HG03469 (cell line): ENCODE results near the gene VAMP8.
"Not testable (repeated sequence)": the region's sequence is repeated elsewhere in the genome, so short reads cannot be mapped to it uniquely, and the experiment has no call there.

Experiments used
- ATAC-seq: cut with Tn5 transposase; IDR thresholded peaks from one replicate; pipeline ENCODE4 v1.9.1; 2021; ENCODE audit warnings: mild to moderate bottlenecking, moderate library complexity, moderate number of reproducible peaks; ENCODE audit not compliant: unreplicated experiment

The VAMP8 gene

DNA sequence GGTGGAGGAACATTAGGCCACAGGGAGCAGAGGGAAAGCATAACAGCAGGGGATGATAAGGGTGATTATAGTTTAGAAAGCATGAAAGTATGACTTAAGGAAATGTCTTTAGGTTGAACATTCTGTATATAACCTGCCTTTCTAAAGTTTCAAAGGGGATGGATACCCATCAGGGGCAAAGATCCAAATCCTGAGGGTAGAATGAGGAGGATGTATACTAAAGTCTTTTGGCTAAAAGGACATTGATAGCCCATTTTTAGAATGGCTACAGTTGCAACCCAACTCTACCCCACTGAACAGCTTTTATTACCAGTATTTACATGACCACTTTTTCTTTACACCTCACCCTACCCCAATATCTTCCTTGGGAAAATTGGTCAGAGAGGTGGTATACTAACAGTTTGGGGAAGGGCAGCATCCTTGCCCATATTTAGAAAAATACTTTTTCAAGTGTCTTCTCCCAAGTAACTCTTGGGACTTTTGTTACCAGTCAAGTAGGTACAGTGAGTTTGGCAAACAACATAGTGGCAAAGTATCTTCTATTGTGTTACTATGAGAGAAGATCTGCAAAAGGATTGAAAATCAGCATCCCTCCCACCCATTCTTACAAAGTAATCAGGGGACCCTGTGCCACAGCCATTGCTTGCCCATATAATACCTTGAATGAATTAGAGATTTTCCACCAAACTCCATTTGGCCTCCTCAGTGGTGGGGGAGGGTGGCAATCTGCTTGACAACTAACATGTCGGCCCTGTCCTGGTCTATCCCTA is 30.1 kb upstream of the VAMP8 start:
- ATAC-seq, result no peak

DNA sequence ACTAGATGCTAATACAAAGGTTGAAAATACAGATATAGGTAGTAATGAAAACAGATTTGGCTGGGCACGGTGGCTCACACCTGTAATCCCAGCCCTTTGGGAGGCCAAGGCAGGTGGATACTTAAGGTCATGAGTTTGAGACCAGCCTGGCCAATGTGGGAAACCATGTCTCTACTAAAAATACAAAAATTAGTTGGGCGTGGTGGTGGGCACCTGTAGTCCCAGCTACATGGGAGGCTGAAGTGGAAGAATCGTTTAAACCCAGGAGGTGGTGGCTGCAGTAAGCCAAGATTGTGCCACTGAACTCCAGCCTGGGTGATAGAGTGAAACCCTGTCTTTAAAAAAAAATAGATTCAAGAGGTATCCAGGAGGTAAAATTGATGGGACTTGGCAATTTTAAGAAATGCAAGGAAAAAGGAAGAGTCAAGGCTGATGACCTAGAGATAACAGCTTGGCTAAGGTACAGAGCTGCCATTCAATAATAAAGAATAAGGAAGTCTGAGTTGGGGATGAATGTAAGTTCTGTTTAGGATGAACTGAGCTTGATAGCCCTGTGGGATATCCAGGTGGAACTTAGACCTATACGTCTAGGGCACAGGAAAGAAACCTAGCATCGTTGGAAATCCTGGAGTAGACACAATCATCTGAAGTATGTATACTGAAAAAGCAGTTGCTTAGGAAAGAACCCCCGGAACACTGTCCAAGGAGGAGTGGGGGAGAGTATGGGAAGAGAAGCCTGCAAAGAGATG is 29.4 kb upstream of the VAMP8 start:
- no peak for ATAC-seq

DNA sequence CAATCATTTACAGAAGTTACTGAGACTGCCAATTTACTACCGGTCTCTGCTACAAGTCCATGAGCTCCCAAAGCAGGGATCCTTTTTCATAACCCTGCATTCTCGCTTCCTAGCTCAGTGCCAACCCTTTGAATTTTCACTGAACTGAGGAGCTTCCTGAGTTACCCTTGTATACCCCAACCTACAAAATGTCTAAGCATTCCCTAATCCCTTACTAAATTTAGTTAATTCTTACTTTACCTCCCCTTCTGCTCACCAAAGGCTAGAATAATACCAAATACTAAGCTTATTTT is 28.8 kb upstream of the VAMP8 start:
- ATAC-seq, result no peak

DNA sequence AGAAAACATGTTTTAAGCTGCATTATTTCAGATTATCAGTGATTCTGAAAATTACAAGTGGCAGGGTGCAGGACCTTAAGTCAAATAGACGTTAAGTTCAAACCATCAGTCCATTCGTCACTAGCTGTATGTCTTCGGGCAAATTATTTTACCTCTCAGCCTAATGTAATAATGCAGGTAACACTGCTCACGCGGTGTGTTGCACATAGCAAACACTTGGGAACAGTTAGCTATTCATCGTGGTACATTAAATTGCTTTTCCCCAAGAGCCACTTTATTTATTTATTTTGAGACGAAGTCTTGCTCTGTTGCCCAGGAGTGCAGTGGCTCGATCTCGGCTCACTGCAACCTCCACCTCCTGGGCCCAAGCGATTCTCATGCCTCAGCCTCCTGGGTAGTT is 28.3 kb upstream of the VAMP8 start:
- ATAC-seq, result no peak

DNA sequence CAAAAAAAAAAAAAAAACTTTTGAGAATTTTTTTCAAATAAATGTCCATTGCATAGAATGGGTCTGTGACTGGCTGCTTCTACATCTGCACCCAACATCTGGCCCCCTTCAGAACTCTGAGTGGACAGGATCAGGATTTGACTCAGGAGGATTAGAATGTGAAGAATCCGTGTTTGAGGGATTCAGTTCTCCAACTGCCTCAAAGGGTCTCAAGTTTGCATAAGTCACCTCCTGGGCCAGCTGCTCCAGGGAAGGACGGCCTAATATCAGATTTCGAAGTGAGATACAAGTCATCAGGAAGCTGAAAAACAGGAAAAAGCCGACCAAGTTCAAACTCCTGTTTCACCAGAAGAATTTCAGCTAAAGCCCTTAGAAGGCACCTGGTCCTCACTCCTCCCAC is 27.6 kb upstream of the VAMP8 start:
- no peak for ATAC-seq

DNA sequence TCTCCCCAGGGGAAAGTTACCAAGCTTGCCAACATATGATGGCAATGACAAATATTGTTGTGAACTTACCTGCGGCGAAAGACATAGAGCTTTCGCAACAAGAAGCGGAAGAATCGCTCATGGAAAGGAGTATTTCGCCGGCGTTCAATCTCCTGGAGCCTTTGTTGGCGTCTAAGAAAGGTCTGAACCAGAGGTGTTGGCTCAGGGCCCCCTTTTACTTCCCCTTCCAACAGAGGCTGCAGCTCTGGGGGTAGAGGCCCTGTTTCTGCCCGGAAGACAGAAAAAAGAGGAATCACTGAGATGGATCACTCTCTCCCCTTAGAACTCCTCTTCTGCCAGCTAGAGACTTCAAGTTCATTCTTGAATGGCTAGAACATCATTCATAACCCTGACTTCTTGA is 26.9 kb upstream of the VAMP8 start:
- no peak for ATAC-seq

DNA sequence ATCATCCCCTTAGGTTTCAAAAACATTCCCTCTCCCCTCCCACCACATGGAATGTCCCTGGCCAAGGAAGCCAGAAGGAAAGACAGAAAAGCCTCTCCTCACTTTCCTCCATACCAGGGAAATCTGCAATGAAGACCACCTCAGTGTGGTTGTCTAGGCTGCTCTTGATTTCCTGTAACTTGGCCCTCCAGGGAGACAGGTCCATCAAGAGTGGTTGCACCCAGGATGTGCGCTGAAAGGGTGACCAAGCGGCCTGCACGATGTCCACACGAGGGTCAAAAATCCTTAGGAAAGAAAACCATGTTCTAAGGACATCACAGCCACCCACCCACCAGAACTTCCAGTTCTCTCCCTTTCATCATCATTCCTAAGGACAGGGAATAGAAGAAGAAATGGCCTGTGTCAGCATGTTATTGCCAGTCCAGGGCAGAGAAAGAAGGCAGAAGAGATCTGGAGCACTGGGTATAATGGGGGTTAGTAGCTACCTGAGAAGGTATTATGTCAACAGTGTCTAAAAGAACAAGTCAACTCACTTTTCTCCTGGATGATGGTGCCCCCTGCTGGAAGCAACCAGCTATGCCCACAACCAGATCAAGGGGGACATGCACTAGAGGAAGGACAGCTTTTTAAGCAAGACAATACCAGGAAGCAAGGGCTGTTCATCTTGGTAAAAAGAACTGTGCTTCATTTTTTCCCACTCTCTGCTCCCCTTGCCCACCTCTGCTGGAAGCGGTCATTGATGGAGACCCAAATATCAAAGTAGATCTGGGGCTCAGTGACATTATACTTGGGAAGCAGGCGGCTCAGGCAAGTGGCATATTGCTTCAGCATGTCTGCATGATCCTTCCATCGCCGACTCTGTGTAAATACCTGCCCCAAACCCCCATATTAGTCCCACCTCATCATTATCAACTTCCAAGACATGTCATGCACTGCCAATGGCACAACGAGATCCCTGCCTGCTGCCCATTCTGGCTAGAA is 25.4 kb upstream of the VAMP8 start:
- ATAC-seq, result no peak

DNA sequence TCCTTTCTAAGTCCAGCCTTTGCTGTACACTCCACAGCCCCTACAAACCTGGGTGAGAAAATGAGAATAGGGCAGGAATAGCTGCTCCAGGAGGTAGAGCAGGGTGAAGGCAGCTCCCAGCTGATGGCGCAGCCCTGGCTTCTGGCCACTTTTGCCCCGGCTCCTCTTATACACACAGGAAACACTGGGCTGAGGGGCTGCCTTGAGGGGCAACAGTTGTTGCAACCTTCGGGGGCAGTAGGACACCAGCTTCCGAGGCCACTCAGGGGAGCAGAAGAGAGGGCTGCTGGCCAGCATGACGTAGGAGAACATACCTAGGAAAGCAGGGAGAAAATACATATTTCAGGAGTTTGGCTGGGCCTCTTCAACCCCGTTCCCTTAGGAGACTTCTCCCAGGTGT is 24.2 kb upstream of the VAMP8 start:
- ATAC-seq, result no peak

DNA sequence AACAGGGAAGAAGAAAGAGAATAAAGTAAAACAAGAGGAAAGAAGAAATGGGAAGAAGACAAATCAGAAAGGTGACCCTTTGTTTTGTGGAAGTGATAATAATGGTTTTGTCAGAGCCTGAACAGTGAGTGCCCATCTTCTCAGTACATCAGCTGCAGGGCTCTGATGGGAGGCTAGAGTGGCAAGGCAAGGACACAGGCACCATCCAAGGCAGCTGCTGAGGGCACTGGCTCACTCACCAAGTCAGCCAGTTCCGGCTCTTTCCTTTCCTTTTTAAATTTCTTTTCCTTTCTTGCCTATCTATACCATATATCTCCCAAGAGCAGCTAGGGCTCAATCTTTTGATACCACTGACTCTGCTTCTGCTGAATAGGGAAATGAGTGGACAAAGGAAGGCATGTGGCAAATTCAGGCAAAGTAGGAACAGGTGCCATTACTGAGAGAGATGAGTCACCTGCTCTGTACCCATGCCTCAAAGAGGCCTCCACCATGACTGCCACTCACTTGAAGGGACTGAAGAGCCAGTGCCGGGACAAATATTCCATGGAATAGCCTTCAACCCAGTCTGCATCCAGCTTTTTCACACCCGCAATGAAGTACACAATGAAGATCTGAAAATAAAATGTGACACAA is 22.3 kb upstream of the VAMP8 start:
- ATAC-seq, result no peak

DNA sequence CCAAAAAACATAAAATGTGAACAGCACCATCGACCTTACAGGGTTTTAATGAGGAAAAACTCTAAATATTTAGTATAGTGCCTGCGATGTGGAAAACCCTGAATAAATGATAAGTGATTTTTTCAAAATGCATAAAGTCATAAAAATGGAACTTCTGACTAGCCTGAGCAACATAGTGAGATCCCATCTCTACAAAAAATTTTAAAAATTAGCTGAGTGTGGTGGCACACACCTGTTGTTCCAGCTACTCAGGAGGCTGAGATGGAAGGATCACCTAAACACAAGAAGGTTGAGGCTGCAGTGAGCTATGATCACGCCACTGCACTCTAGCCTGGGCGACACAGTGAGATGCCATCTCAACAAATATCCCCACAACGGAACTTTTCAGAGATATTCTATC is 20.3 kb upstream of the VAMP8 start:
- no peak for ATAC-seq

DNA sequence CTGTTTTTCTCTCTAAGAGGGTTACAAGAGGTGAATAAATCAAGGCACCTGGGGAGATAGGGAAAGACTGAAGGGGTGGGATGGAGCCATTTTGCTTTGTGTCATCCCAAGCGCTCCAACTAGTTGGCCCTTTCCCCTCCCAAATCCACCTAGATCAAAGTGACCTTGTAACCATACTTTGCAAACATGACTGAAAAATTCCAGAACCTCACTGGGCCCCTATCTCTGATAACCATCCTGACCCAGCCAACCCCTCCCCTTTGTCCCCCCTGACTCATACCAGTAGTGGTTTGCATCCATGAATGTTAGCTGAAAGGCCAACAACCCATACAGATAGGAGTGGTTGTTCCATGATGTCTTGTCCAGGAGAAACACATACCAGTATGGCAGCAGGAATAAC is 19.2 kb upstream of the VAMP8 start:
- ATAC-seq, result no peak

DNA sequence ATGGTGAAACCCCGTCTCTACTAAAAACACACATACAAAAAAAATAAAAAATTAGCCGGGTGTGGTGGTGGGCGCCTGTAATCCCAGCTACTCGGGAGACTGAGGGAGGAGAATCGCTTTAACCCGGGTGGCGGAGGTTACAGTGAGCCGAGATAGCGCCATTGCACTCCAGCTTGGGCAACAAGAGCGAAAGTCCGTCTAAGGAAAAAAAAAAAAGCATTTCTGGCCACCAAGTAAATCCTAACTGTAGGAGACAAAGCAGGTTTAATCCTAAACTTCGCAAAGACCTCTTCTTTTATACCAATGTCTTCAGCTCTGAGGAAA is 17.0 kb upstream of the VAMP8 start:
- ATAC-seq, result not testable (repeated sequence)

DNA sequence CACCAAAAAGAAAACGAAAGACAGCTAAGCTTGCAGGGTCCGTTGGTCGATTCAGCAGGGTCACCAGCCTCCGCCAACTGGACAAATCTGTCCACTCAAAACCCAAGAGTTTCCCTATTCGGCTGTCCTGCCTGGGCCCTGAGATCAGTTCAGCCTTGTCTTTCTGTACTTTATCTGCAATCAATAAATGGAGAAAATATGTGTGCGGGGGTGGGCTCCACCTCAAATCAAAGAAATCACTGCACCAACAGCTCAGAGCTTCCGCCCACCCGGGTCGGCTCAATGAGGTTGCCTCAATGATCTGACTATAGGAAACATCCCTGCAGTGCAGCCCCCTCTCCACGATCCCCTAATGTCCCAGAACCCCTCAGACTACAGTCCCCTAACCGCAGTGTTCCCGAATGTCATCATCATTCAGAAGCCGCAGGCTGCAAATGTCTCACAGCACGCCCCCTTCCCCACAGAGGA is 16.5 kb upstream of the VAMP8 start:
- ATAC-seq, result peak; percentile 12

DNA sequence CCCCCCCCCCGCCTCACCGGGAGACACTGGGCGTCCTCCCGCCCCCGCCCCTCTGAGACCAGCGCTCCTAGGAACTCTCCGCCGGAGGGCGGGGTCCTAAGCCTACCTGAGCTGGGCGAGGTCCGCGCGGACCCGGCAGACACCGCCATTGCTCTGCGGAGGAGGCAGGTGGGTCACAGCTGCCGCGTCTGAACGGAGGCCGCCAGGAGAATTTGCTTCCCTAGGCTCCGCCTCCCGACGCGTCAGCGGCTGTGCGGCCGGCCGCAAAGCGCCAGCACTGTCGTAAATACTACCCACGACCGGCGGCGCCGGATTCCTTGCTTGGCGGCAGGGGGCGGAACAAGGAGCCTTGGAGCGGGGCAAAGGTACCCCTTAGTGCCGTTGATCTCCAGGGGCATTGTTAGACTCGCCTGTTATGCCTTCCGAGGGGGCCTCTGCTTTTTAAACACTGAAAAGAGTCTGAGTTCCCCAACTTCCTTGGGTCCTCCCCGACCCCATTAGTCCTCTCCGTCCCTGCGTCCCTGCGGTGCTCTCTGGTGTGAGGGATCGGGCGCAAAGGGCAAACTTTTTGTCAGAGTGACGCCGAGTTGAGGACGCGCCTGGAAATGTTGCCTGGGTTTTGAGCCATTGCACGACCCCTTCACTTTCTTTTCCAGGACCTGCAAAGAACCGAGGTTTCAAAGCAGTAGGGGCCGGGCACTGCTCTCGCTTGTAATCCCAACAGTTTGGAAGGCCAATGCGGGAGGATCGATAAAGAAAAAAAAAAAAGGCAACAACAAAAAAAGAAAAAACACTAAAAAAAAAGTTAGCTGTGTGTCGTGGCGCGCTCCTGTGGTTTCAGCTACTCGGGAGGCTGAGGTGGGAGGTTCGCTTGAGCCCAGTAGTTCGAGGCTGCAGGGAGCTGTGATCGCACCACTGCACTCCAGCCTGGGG is 15.8 kb upstream of the VAMP8 start, which contains the start of gene GGCX:
GGCX (minus strand) TSS at position 214 of the 933 bp plus-strand sequence; CDS start at position 149, 65 bp downstream.
- peak; percentile 87 for ATAC-seq

DNA sequence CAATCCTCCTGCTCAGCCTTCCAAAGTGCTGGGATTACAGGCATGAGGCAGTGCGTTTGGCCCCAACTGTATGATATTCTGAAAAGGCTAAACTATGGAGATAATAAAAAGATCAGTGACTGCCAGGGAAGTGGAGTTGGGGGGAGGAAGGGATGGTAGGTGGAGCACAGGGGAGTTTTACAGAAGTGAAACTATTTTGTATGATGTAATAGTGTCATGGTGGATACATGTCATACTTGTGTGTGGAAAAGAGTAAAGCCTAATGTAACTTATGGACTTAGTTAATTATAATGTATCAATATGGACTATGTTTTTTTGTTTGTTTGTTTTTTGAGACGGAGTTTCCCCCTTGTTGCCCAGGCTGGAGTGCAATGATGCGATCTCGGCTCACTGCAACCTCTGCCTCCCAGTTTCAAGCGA is 13.2 kb upstream of the VAMP8 start:
- no peak for ATAC-seq

DNA sequence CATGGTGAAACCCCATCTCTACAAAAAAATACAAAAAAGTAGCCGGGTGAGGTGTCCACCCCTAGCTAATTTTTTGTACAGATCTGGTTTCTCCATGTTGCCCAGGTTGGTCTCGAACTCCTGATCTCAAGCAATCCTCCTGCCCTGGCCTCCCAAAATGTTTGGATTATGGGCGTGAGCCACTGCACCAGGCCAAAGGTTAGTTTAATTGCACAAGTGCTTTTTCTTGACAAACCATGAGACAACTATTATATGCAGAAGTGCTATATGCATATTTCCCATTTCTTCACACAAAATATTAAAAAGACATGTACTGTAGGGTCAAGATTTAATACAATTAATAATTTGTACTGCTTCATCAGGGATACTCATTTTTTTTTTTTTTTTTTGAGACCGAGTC is 11.1 kb upstream of the VAMP8 start:
- no peak for ATAC-seq

DNA sequence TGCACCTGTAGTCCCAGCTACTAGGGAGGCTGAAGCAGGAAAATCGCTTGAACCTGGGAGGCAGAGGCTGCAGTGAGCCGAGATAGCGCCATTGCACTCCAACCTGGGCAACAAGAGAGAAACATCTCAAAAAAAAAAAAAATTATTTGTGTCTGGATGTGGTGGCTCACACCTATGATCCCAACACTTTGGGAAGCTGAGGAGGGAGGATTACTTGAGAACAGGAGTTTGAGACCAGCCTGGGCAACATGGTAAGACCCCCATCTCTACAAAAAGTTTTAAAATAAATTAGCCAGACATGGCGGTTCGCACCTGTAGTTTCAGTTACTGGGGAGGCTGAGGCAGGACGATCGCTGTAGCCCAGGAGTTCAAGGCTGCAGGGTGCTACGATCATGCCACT is 1.6 kb upstream of the VAMP8 start:
- ATAC-seq, result no peak

DNA sequence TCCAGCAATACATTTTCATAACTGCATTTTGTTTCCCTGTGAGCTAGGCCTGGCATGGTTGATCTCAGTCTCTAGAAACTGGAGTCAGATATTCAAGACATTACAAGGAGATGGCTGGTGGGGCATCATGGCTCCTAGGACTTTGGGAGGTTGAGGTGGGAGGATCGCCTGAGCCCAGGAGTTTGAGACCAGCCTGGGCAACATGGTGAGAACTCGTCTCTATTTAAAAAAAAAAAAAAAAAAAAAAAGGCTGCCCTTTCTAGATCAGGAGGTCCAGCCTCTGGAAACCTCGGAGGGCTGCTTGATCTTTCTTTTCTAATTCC is 362 bp upstream of the VAMP8 start:
- no peak for ATAC-seq

DNA sequence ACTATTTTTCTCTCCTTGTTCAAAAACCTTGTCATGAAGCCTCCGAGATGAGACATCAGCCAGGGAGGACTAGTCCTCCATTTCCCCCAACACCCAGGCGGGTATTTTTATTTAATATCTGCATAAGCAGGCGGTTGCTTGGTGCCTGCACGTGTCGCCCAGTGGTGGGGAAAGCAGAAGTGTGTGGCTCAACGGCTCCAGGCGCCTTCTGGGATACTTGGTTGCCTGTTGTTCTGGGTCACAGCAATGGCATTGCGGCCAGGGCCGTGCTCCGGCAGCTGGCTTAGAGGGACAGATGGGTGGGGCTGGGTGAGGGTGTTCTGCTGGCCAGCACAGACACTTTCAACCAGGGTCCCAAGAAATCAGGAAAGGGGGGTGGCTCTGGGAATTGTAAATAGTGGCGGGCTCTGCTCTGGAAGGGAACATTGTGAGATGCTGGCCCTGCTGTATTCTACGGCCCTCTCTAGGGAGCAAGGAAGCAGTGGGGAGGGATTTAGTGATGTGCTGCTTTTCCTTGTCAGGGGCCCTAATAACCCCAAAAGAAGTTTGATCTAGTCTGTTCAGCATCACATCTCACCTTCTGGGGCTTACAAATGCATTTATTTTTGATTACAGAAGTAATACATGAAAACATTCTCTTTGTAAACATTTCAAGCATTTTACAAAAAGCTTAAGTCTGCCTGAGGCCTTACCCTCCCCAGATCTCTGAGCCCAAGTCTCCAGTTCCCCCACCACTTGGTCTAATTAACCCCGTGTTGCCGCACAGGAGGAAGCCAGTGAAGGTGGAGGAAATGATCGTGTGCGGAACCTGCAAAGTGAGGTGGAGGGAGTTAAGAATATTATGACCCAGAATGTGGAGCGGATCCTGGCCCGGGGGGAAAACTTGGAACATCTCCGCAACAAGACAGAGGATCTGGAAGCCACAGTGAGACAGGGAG is 1.1 kb downstream of the VAMP8 start:
- no peak for ATAC-seq
